ENCODE data around the gene ACSL5. TPM values are rescaled to one million over a fixed set of nuclear protein-coding genes. Genes with fewer than 3 reads are reported as not detected.

ACSL5 gene
- total RNA-seq, 1 donor from 2014 or later: 53.5 TPM

DNA sequence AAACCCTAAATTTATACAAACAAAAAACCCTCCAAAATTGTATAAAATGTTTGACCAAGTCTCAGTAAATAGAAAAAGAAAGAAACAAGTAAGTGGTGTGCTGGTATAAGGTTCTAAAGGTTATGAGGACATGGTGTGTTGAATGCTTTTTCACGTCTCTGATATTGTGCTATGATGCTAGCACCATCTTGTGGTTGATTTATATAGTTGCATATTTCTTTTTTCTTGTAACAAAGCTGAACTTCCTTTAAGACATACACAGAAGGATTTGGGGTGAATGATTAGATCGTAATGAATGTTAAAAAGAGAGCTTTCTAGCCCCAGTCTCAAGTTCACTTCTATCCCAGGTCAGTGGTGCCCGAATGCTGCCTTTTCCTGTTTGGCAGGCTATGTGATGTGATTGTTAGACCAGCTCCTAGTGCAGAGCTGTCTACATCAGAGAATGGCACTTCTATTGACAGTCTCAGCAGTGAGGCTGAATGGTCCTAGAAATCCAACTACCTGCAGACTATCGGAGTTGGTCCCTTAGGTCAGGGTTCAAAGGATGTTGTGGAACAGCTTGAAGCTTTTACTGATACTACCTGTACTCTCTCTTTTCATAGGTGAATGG, 98.1 kb downstream of the ACSL5 start:
- ATAC-seq (ENCODE audit: low read depth) (peak; percentile 52), DNase-seq (no peak)
- Mint-ChIP-seq H3K4me1 (peaks cover 4% of the 10 kb centered on the region), H3K36me3 (ENCODE audit: low read depth) (peaks cover 14% of the 10 kb centered on the region), H3K27me3 (no peaks in the 10 kb centered on the region), H3K4me3 (no peak overlapping the region), H3K27ac (no peak overlapping the region), H3K9me3 (no peaks in the 10 kb centered on the region)
- intact Hi-C loops (cut with micrococcal nuclease): loop anchor here (1.0 to 10.0 kb wide), 7 partner anchors 25 to 1091 kb away; partner anchors contain the start of genes VTI1A and ZDHHC6
- POLR2A ChIA-PET: interaction anchor here (1.1 kb wide), 1 partner anchor 25 kb away, joined by 4 read pairs; the partner anchor contains the start of genes VTI1A and ZDHHC6
- CTCF ChIA-PET: interaction anchor here (0.7 to 3.9 kb wide), 17 partner anchors 9 to 1190 kb away, joined by 3 to 18 read pairs (median 4); partner anchors contain the start of genes VTI1A and ZDHHC6
- TF ChIP-seq, protein P1, sequence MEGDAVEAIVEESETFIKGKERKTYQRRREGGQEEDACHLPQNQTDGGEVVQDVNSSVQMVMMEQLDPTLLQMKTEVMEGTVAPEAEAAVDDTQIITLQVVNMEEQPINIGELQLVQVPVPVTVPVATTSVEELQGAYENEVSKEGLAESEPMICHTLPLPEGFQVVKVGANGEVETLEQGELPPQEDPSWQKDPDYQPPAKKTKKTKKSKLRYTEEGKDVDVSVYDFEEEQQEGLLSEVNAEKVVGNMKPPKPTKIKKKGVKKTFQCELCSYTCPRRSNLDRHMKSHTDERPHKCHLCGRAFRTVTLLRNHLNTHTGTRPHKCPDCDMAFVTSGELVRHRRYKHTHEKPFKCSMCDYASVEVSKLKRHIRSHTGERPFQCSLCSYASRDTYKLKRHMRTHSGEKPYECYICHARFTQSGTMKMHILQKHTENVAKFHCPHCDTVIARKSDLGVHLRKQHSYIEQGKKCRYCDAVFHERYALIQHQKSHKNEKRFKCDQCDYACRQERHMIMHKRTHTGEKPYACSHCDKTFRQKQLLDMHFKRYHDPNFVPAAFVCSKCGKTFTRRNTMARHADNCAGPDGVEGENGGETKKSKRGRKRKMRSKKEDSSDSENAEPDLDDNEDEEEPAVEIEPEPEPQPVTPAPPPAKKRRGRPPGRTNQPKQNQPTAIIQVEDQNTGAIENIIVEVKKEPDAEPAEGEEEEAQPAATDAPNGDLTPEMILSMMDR (IDR thresholded peaks at IDR 0.05): peak; percentile 63

DNA sequence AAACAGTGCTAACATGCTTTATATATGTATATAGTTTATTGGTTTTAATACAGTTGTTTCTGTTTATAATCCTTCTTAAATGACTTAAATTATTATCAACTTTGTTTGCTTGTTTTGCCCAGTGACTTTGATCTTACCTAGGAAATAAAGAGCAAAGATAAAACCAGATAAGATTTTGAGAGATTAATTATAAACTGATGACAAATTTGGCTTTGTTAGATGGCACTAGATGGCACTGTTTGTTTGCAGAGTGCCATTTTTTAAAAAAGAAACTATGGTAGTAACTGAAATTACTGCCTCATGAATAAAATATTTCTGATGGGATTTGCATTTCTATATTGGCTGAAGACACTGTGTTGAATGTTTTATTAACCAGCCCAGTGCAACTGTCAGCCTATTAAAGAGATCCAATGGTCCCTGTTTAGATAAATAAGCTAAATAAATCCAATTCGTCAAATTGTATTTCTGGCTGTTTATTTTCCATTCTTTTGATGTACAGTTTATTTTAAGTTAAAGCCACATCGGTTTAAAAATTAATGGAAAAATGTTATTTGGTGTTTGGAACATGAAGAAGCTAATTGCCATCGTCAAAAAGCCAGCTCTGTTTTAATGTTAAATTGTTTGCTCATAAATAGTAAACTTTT, 101.8 kb downstream of the ACSL5 start:
- intact Hi-C loops (cut with micrococcal nuclease): loop anchor here (2.0 to 10.0 kb wide), 2 partner anchors 649 to 1045 kb away; no protein-coding TSS in a partner anchor
- ATAC-seq (ENCODE audit: low read depth) (no peak), DNase-seq (no peak)
- Mint-ChIP-seq H3K9me3 (no peaks in the 10 kb centered on the region), H3K4me1 (peaks cover 4% of the 10 kb centered on the region), H3K27ac (no peak overlapping the region), H3K27me3 (no peaks in the 10 kb centered on the region), H3K36me3 (ENCODE audit: low read depth) (peaks cover 9% of the 10 kb centered on the region), H3K4me3 (no peak overlapping the region)
- TF ChIP-seq, protein P1 (IDR thresholded peaks at IDR 0.05): no peak
- ChIA-PET CTCF (interaction anchor here (0.7 to 2.2 kb wide), 3 partner anchors 11 to 1045 kb away, joined by 3 to 11 read pairs (median 5); no protein-coding TSS in a partner anchor), POLR2A (no interaction called here)

Other genes with a start within 250 kb of the ACSL5 start
- 8.6 and 10.2 TPM in 2 replicates for gene GPAM, start 190.4 kb upstream of the ACSL5 start, total RNA-seq
- gene TECTB, start 90.7 kb upstream of the ACSL5 start, total RNA-seq: not detected in 2 replicates
- gene ZDHHC6, start 72.8 kb downstream of the ACSL5 start, total RNA-seq: 37.1 and 44.5 TPM in 2 replicates
- gene VTI1A, start 73.1 kb downstream of the ACSL5 start, total RNA-seq: 56.9 and 74.0 TPM in 2 replicates